ENCODE results near the gene CISD1. TPM values are rescaled to one million over a fixed set of nuclear protein-coding genes. Genes with fewer than 3 reads are reported as not detected.

CISD1 gene
- polyA plus RNA-seq, 2 of the 4 experiments (the other 2 are of a cell fraction): 48.1 to 102 TPM

GRCh38 chr10:58219875-58220274, 49.1 kb upstream of the CISD1 start:
- FAIRE-seq: no peak

GRCh38 chr10:58220769-58221451, 48.1 kb upstream of the CISD1 start:
- ATAC-seq (no peak), FAIRE-seq (no peak), DNase-seq (ENCODE audit: low read depth in 1 of 2, low spot score in 1 of 2) (no peak)
- Histone ChIP-seq H3K27ac (no peak overlapping the region), H3K4me3 (no peak overlapping the region), H3K4me2 (no peak overlapping the region), H3K4me1 (peaks cover 27% of the 10 kb centered on the region), H3K9me3 (no peaks in the 10 kb centered on the region)
- WGBS (ENCODE audit: missing lambda C conversion rate): 86% methylated on average over 2 of the region's 2 CpGs
- POLR2A ChIA-PET: no interaction called here
- TF ChIP-seq RAD21 (conservative IDR thresholded peaks at IDR 0.05 in 1 of 2, IDR thresholded peaks at IDR 0.05 in 1 of 2): no peak
- no peak for TF ChIP-seq SMC3 (IDR thresholded peaks at IDR 0.05)
- TF ChIP-seq HEYL (CRISPR knock-in tag; IDR thresholded peaks at IDR 0.05): no peak
- no peak for TF ChIP-seq GATA3 (IDR thresholded peaks at IDR 0.05; ENCODE audit: borderline replicate concordance)
- TF ChIP-seq TFCP2L1 (CRISPR knock-in tag; IDR thresholded peaks at IDR 0.05): no peak
- TF ChIP-seq ZSCAN20 (CRISPR knock-in tag; IDR thresholded peaks at IDR 0.05): no peak
- TF ChIP-seq ELK1 (IDR thresholded peaks at IDR 0.05; ENCODE audit: low read depth, low read length): no peak
- no peak for TF ChIP-seq CBX8 (IDR thresholded peaks at IDR 0.05)
- TF ChIP-seq REST (IDR thresholded peaks at IDR 0.05): no peak
- TF ChIP-seq ZC3H11A (IDR thresholded peaks at IDR 0.05): no peak
- TF ChIP-seq TP53 (CRISPR knock-in tag; IDR thresholded peaks at IDR 0.05): no peak
- no peak for TF ChIP-seq HDAC2 (IDR thresholded peaks at IDR 0.05)
- TF ChIP-seq KDM1A (IDR thresholded peaks at IDR 0.05; ENCODE audit: low read depth): no peak
- no peak for TF ChIP-seq EHMT2 (IDR thresholded peaks at IDR 0.05; ENCODE audit: low read depth)
- no peak for TF ChIP-seq HES2 (IDR thresholded peaks at IDR 0.05)
- TF ChIP-seq MAZ (IDR thresholded peaks at IDR 0.05; ENCODE audit: borderline replicate concordance, low read depth, low read length): no peak
- TF ChIP-seq CTCF (IDR thresholded peaks at IDR 0.05): no peak
- TF ChIP-seq HOXB5 (CRISPR knock-in tag; IDR thresholded peaks at IDR 0.05): no peak
- no peak for TF ChIP-seq CHD2 (IDR thresholded peaks at IDR 0.05; ENCODE audit: low read length, partially characterized antibody)
- CTCF ChIA-PET: interaction anchor here (1.8 kb wide), 1 partner anchor 71 kb away, joined by 8 read pairs; no protein-coding TSS in a partner anchor

More at GRCh38 chr10:58219875-58220274, 49.1 kb upstream of the CISD1 start:
- ChIA-PET CTCF (no interaction called here), POLR2A (interaction anchor here (1.0 kb wide), 1 partner anchor 49 kb away, joined by 3 read pairs; the partner anchor contains the start of gene CISD1)
- no peak overlapping the region for H3K27ac ChIP-seq
- H3K4me3 ChIP-seq: no peak overlapping the region
- peaks cover 27% of the 10 kb centered on the region for H3K4me1 ChIP-seq
- no peak for DNase-seq (ENCODE audit: low read depth in 1 of 2, low spot score in 1 of 2)
- no peak overlapping the region for H3K4me2 ChIP-seq
- no peaks in the 10 kb centered on the region for H3K9me3 ChIP-seq
- no peak for TF ChIP-seq BHLHE40 (IDR thresholded peaks at IDR 0.05; ENCODE audit: low read depth, low read length)
- TF ChIP-seq ESRRA (IDR thresholded peaks at IDR 0.05; ENCODE audit: borderline replicate concordance, low read length): no peak
- no peak for TF ChIP-seq ZFP36 (IDR thresholded peaks at IDR 0.05; ENCODE audit: borderline replicate concordance, partially characterized antibody)
- no peak for TF ChIP-seq RNF2 (IDR thresholded peaks at IDR 0.05; ENCODE audit: borderline replicate concordance, low read depth)
- no peak for TF ChIP-seq FOXS1 (CRISPR knock-in tag; IDR thresholded peaks at IDR 0.05)
- no peak for TF ChIP-seq EP300 (IDR thresholded peaks at IDR 0.05)
- no peak for TF ChIP-seq RAD21 (conservative IDR thresholded peaks at IDR 0.05 in 1 of 2, IDR thresholded peaks at IDR 0.05 in 1 of 2)
- TF ChIP-seq PHF8 (IDR thresholded peaks at IDR 0.05; ENCODE audit: borderline replicate concordance, low read depth): no peak
- no peak for TF ChIP-seq HOXA7 (CRISPR knock-in tag; IDR thresholded peaks at IDR 0.05)
- no peak for TF ChIP-seq MAZ (IDR thresholded peaks at IDR 0.05; ENCODE audit: borderline replicate concordance, low read depth, low read length)
- no peak for TF ChIP-seq CHD2 (IDR thresholded peaks at IDR 0.05; ENCODE audit: low read length, partially characterized antibody)
- no peak for TF ChIP-seq NFE2L2 (conservative IDR thresholded peaks at IDR 0.05; ENCODE audit: low read length)
- TF ChIP-seq MYC (IDR thresholded peaks at IDR 0.05; ENCODE audit: borderline replicate concordance, low read length): no peak
- no peak for TF ChIP-seq FOSB (CRISPR knock-in tag; IDR thresholded peaks at IDR 0.05)
- TF ChIP-seq HEYL (CRISPR knock-in tag; IDR thresholded peaks at IDR 0.05): no peak
- TF ChIP-seq ATOH8 (CRISPR knock-in tag; IDR thresholded peaks at IDR 0.05; ENCODE audit: low read depth): no peak
- TF ChIP-seq RFX5 (IDR thresholded peaks at IDR 0.05): no peak
- no peak for TF ChIP-seq HDAC2 (IDR thresholded peaks at IDR 0.05)
- no peak for TF ChIP-seq POLR2A (IDR thresholded peaks at IDR 0.05; ENCODE audit: low read length)
- ATAC-seq: no peak

Measured in A549 (cell line).